Keratinocyte (primary cell): Measurements from ENCODE around the gene PKNOX2.

ENCODE experiments used
- CTCF ChIP-seq, 3 experiments: IDR thresholded peaks in 1 of 3; conservative IDR thresholded peaks in 1 of 3; optimal IDR thresholded peaks in 1 of 3; 2 replicates in 2 of 3; 3 replicates in 1 of 3; pipeline versions ENCODE3 to v1.5.1; 2011; ENCODE audit warnings: low read length in 3 of 3, mild to moderate bottlenecking in 3 of 3, moderate library complexity in 2 of 3, control low read depth in 1 of 3, inconsistent platforms in 1 of 3; ENCODE audit not compliant: insufficient read depth in 2 of 3; ENCODE audit errors: extremely low read depth in 1 of 3
- EZH2 ChIP-seq: IDR thresholded peaks from one replicate; pipeline ENCODE4 v1.6.1; 2012; ENCODE audit warnings: inconsistent platforms, mild to moderate bottlenecking, low read length, moderate library complexity

GRCh38 chr11:125369808-125370207, 205.3 kb downstream of the PKNOX2 start:
- TF ChIP-seq CTCF (optimal IDR thresholded peaks at IDR 0.05 in 1 of 3, IDR thresholded peaks at IDR 0.05 in 1 of 3, conservative IDR thresholded peaks at IDR 0.05 in 1 of 3; ENCODE audit: extremely low read depth in 1 of 3, insufficient read depth in 2 of 3, low read length in 3 of 3) (no peak), EZH2 (no peak)
